Bronchial epithelial cell (primary cell): ENCODE measurements around the gene AGTRAP. TPM values are rescaled to one million over a fixed set of nuclear protein-coding genes. Genes with fewer than 3 reads are reported as not detected.
A peak's percentile ranks its signal among the peaks of the same experiment; 100 is the strongest.

Experiments used
- DNase-seq: peaks from one replicate; pipeline ENCODE4 v3.0.0-alpha.2; 2010; ENCODE audit warnings: low read depth
- FAIRE-seq: peaks from 2 replicates; lab custom pipeline; 2011; peaks lifted over from hg19 to GRCh38; lab: Jason Lieb, UNC
- H3K27me3 ChIP-seq: 2 replicates; pipeline ENCODE4 v1.5.1; 2011; ENCODE audit warnings: low read length; ENCODE audit not compliant: control insufficient read depth, insufficient read depth
- H3K36me3 ChIP-seq: 2 replicates; pipeline ENCODE4 v1.5.1; 2011; ENCODE audit warnings: low read length; ENCODE audit not compliant: control insufficient read depth, insufficient read depth
- H3K4me3 ChIP-seq: 2 replicates; pipeline ENCODE4 v1.5.1; 2011; ENCODE audit warnings: mild to moderate bottlenecking, low read depth, low read length, control low read depth
- total RNA-seq: library from RNA; depleted of rRNA; stranded (reverse); fragments of >200 nt; gene quantifications from 2 replicates; pipeline ENCODE4 v1.2.1, GENCODE V29; 2014
- TF ChIP-seq, protein P1 (sequence below): IDR thresholded peaks from 2 replicates; pipeline ENCODE4 v1.5.1; 2011; ENCODE audit warnings: mild to moderate bottlenecking, moderate library complexity, low read length, control low read depth, inconsistent platforms; ENCODE audit not compliant: insufficient read depth, severe bottlenecking

AGTRAP gene
- total RNA-seq, 1 donor from 2014 or later: 55.3 TPM

DNA sequence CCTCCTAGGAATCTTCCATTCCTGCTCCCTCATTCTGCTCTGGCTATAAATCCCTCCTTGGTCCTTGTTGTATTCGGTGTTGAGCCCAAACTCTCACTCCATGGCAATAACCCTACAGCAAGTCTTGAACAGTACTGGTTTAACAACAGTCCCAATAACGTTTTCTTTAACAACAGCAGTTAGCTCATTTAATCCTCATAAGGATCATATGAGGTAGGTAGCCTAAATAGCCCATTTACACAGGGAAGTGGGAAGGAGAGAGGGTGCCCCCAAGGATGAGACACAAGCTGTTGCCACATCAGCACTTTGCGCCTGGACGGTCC is 444 bp upstream of the AGTRAP start:
- TF ChIP-seq, protein P1, sequence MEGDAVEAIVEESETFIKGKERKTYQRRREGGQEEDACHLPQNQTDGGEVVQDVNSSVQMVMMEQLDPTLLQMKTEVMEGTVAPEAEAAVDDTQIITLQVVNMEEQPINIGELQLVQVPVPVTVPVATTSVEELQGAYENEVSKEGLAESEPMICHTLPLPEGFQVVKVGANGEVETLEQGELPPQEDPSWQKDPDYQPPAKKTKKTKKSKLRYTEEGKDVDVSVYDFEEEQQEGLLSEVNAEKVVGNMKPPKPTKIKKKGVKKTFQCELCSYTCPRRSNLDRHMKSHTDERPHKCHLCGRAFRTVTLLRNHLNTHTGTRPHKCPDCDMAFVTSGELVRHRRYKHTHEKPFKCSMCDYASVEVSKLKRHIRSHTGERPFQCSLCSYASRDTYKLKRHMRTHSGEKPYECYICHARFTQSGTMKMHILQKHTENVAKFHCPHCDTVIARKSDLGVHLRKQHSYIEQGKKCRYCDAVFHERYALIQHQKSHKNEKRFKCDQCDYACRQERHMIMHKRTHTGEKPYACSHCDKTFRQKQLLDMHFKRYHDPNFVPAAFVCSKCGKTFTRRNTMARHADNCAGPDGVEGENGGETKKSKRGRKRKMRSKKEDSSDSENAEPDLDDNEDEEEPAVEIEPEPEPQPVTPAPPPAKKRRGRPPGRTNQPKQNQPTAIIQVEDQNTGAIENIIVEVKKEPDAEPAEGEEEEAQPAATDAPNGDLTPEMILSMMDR: no peak
- H3K27me3 ChIP-seq: no peaks in the 10 kb centered on the region
- peak overlapping the region; percentile 99 for H3K4me3 ChIP-seq
- peaks cover 1% of the 10 kb centered on the region for H3K36me3 ChIP-seq
- FAIRE-seq (no peak), DNase-seq (no peak)

GRCh38 chr1:11736746-11737639 is 1.1 kb downstream of the AGTRAP start:
- TF ChIP-seq, protein P1: no peak
- FAIRE-seq (no peak), DNase-seq (peak; percentile 99)
- Histone ChIP-seq H3K27me3 (no peaks in the 10 kb centered on the region), H3K36me3 (peaks cover 1% of the 10 kb centered on the region), H3K4me3 (peak overlapping the region; percentile 99)

GRCh38 chr1:11738096-11738495 is 2.2 kb downstream of the AGTRAP start:
- FAIRE-seq: no peak
- no peak overlapping the region for H3K4me3 ChIP-seq
- H3K27me3 ChIP-seq: no peaks in the 10 kb centered on the region
- H3K36me3 ChIP-seq: peaks cover 1% of the 10 kb centered on the region
- DNase-seq: no peak
- TF ChIP-seq, protein P1: no peak

- FAIRE-seq (no peak), DNase-seq (no peak)
- TF ChIP-seq, protein P1: no peak
- H3K27me3 ChIP-seq: no peaks in the 10 kb centered on the region
- no peak overlapping the region for H3K4me3 ChIP-seq
- peaks cover 1% of the 10 kb centered on the region for H3K36me3 ChIP-seq
Measured at GRCh38 chr1:11738783-11739182, 2.8 kb downstream of the AGTRAP start.

DNA sequence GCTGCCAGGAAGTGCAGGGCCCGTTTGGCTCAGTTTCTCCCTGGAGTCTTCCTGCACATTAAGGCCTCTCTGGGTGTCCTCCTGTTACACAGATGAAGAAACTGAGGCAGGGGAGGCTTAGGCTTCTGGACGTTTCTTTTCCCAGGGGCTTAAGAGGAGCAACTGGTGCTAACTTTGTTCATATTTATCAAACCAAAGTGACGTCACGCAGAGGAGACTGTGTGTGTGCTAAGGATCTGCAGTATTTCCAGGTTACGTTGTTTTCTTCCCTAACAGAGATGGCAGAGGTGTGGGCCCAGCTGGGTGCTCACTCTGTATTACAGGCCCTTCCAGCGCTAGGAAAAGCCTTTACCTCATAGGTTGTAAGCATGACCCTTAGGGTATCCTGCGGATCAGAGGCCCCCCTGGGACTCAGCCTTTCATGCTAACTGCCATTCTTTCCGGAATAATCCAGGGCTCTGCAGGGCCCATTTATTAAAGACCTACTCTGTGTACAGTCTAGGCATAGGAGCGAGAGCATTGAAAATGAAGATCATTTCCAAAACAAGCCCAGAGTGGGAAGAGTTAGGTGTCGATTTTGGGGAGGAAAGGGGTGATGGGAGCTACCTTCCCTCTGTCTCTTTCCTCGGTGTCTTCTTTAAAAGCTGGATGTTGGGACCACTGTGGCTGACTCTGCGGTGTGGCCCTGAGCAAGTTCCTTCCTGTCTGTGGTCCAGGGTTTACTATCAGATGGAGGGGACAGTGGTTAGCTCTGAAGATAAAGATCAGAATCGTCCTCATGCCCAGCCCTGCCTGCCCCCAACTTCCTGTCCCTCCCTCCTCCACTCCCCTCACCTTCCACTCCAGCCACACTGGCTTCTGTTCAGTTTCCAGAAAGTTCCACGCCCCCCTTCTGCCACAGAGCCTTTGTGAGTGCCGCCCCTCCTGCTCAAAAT is 4.6 kb downstream of the AGTRAP start:
- Histone ChIP-seq H3K27me3 (no peaks in the 10 kb centered on the region), H3K4me3 (no peak overlapping the region), H3K36me3 (peaks cover 3% of the 10 kb centered on the region)
- TF ChIP-seq, protein P1: no peak
- FAIRE-seq (no peak), DNase-seq (no peak)
